ENCODE results near the gene ANGPTL2. TPM values are rescaled to one million over a fixed set of nuclear protein-coding genes. Genes with fewer than 3 reads are reported as not detected.

ANGPTL2 gene
- total RNA-seq, 1 experiment from 2014 or later = 0.20 TPM

DNA sequence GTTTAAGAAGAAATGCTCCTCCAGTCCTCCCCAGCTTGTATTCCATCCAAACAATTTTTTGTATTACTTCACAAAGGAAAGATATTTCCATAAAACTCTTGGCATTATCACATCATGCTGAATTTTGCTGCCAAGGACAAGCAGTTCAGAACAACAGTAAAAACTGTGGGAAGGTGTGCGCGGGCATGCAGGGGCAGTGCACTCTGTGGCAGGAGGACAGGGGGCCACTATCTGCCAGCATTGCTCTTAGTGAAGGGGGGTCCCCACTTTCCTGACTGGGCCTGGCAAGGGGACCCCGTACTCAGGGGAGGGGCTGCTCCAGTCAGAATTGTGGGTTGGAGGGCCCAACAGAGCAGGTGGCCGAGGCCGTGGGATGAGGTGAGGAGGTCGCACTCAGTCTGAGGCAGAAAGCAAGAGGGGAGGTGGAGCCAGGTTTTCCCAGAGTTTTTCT is 32.8 kb downstream of the ANGPTL2 start:
- no peak overlapping the region for H3K9ac ChIP-seq (ENCODE audit: low read length)
- ChIA-PET POLR2A (no interaction called here), RAD21 (ENCODE audit: low non-redundant PET in 1 of 2, low total read pairs in 2 of 2, uncharacterized antibody in 2 of 2, unreplicated experiment in 2 of 2) (no interaction called here), CTCF (no interaction called here)
- H3K79me2 ChIP-seq (ENCODE audit: insufficient read depth, low read length) = no peaks in the 10 kb centered on the region
- H4K20me1 ChIP-seq (ENCODE audit: insufficient read depth) = no peaks in the 10 kb centered on the region
- TF ChIP-seq JUND (IDR thresholded peaks at IDR 0.05) = no peak
- TF ChIP-seq, protein P1, sequence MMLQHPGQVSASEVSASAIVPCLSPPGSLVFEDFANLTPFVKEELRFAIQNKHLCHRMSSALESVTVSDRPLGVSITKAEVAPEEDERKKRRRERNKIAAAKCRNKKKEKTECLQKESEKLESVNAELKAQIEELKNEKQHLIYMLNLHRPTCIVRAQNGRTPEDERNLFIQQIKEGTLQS (IDR thresholded peaks at IDR 0.05) = no peak
- TF ChIP-seq FOSL1 (IDR thresholded peaks at IDR 0.05; ENCODE audit: low read depth) = no peak
- TF ChIP-seq SP1 (IDR thresholded peaks at IDR 0.05; ENCODE audit: low read depth) = no peak
- TF ChIP-seq ELF1 (IDR thresholded peaks at IDR 0.05; ENCODE audit: borderline replicate concordance, low read depth) = no peak
- no peak for TF ChIP-seq POLR2A (IDR thresholded peaks at IDR 0.05; ENCODE audit: borderline replicate concordance, extremely low read depth, insufficient read depth, insufficient read length)
- TF ChIP-seq, protein P2, sequence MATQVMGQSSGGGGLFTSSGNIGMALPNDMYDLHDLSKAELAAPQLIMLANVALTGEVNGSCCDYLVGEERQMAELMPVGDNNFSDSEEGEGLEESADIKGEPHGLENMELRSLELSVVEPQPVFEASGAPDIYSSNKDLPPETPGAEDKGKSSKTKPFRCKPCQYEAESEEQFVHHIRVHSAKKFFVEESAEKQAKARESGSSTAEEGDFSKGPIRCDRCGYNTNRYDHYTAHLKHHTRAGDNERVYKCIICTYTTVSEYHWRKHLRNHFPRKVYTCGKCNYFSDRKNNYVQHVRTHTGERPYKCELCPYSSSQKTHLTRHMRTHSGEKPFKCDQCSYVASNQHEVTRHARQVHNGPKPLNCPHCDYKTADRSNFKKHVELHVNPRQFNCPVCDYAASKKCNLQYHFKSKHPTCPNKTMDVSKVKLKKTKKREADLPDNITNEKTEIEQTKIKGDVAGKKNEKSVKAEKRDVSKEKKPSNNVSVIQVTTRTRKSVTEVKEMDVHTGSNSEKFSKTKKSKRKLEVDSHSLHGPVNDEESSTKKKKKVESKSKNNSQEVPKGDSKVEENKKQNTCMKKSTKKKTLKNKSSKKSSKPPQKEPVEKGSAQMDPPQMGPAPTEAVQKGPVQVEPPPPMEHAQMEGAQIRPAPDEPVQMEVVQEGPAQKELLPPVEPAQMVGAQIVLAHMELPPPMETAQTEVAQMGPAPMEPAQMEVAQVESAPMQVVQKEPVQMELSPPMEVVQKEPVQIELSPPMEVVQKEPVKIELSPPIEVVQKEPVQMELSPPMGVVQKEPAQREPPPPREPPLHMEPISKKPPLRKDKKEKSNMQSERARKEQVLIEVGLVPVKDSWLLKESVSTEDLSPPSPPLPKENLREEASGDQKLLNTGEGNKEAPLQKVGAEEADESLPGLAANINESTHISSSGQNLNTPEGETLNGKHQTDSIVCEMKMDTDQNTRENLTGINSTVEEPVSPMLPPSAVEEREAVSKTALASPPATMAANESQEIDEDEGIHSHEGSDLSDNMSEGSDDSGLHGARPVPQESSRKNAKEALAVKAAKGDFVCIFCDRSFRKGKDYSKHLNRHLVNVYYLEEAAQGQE (IDR thresholded peaks at IDR 0.05; ENCODE audit: low read depth) = no peak
- TF ChIP-seq EZH2 (IDR thresholded peaks at IDR 0.05) = no peak
- TF ChIP-seq, protein P3, sequence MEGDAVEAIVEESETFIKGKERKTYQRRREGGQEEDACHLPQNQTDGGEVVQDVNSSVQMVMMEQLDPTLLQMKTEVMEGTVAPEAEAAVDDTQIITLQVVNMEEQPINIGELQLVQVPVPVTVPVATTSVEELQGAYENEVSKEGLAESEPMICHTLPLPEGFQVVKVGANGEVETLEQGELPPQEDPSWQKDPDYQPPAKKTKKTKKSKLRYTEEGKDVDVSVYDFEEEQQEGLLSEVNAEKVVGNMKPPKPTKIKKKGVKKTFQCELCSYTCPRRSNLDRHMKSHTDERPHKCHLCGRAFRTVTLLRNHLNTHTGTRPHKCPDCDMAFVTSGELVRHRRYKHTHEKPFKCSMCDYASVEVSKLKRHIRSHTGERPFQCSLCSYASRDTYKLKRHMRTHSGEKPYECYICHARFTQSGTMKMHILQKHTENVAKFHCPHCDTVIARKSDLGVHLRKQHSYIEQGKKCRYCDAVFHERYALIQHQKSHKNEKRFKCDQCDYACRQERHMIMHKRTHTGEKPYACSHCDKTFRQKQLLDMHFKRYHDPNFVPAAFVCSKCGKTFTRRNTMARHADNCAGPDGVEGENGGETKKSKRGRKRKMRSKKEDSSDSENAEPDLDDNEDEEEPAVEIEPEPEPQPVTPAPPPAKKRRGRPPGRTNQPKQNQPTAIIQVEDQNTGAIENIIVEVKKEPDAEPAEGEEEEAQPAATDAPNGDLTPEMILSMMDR (IDR thresholded peaks at IDR 0.05 in 2 of 3, conservative IDR thresholded peaks at IDR 0.05 in 1 of 3; ENCODE audit: borderline replicate concordance in 1 of 3, insufficient read depth in 1 of 3, low read depth in 2 of 3, low read length in 2 of 3) = no peak
- TF ChIP-seq ZFX (IDR thresholded peaks at IDR 0.05) = no peak
- TF ChIP-seq TCF7L2 (IDR thresholded peaks at IDR 0.05; ENCODE audit: borderline replicate concordance, extremely low read depth, insufficient read depth, insufficient read length) = no peak
- no peak for ATAC-seq
- intact Hi-C loops (cut with micrococcal nuclease) = no loop called here
- H3K4me2 ChIP-seq (ENCODE audit: low read length) = no peak overlapping the region
- no peaks in the 10 kb centered on the region for H3K36me3 ChIP-seq (ENCODE audit: control insufficient read depth in 1 of 2, insufficient read depth in 2 of 2, low read length in 2 of 2)
- BruUV-seq (replicated peaks) = no TSS peak
- no peaks in the 10 kb centered on the region for H3K27me3 ChIP-seq (ENCODE audit: insufficient read depth, low read length)
- DNase-seq (ENCODE audit: low read depth, low spot score) = no peak
- no peak overlapping the region for H3K27ac ChIP-seq (ENCODE audit: low read depth, low read length)
- H3K4me1 ChIP-seq (ENCODE audit: control insufficient read depth in 1 of 2, insufficient read depth in 2 of 2, low read length in 2 of 2) = no peaks in the 10 kb centered on the region
- H3K9me3 ChIP-seq (ENCODE audit: control insufficient read depth in 1 of 2, insufficient read depth in 1 of 2, low read depth in 1 of 2, low read length in 2 of 2) = no peaks in the 10 kb centered on the region
- H2AFZ ChIP-seq (ENCODE audit: low read depth, low read length, poor library complexity, severe bottlenecking) = no peak overlapping the region
- H3K4me3 ChIP-seq (replicated peaks in 1 of 2; ENCODE audit: low read depth in 1 of 2, low read length in 2 of 2) = no peak overlapping the region
- no peaks in the 10 kb centered on the region for H3K9me2 ChIP-seq (ENCODE audit: insufficient read depth)

Measured in HCT116 (cell line).